ENCODE results near the gene FAM222A.

FAM222A gene

GRCh38 chr12:109783965-109784244 lies 70.3 kb downstream of the FAM222A start:
- H3K36me3 ChIP-seq (ENCODE audit: insufficient read depth, low read length): no peaks in the 10 kb centered on the region
- no peaks in the 10 kb centered on the region for H3K9me3 ChIP-seq (ENCODE audit: low read depth, low read length)
- DNase-seq (ENCODE audit: low read depth, low spot score): no peak
- H3K27ac ChIP-seq: no peak overlapping the region
- no peak for TF ChIP-seq FOXP2 (optimal IDR thresholded peaks at IDR 0.05; ENCODE audit: control extremely low read depth, extremely low read length, insufficient read depth)
- no peak for TF ChIP-seq POLR2AphosphoS5 (IDR thresholded peaks at IDR 0.05; ENCODE audit: borderline replicate concordance, low read depth, low read length)
- no peak for TF ChIP-seq EZH2 (IDR thresholded peaks at IDR 0.05)
- H3K9ac ChIP-seq (ENCODE audit: insufficient read length): no peak overlapping the region
- H3K4me3 ChIP-seq: no peak overlapping the region

- Histone ChIP-seq H3K4me3 (no peak overlapping the region), H3K36me3 (ENCODE audit: insufficient read depth, low read length) (no peaks in the 10 kb centered on the region), H3K9ac (ENCODE audit: insufficient read length) (no peak overlapping the region), H3K9me3 (ENCODE audit: low read depth, low read length) (no peaks in the 10 kb centered on the region), H3K27ac (no peak overlapping the region)
- no peak for TF ChIP-seq POLR2AphosphoS5 (IDR thresholded peaks at IDR 0.05; ENCODE audit: borderline replicate concordance, low read depth, low read length)
- no peak for TF ChIP-seq FOXP2 (optimal IDR thresholded peaks at IDR 0.05; ENCODE audit: control extremely low read depth, extremely low read length, insufficient read depth)
- TF ChIP-seq EZH2 (IDR thresholded peaks at IDR 0.05): no peak
- no peak for DNase-seq (ENCODE audit: low read depth, low spot score)
These were observed 72.2 kb downstream of the FAM222A start for GRCh38 chr12:109785854-109786253.

- no peak for DNase-seq (ENCODE audit: low read depth, low spot score)
- Histone ChIP-seq H3K36me3 (ENCODE audit: insufficient read depth, low read length) (no peaks in the 10 kb centered on the region), H3K4me3 (no peak overlapping the region), H3K9ac (ENCODE audit: insufficient read length) (no peak overlapping the region), H3K9me3 (ENCODE audit: low read depth, low read length) (no peaks in the 10 kb centered on the region), H3K27ac (no peak overlapping the region)
- no peak for TF ChIP-seq POLR2AphosphoS5 (IDR thresholded peaks at IDR 0.05; ENCODE audit: borderline replicate concordance, low read depth, low read length)
- TF ChIP-seq EZH2 (IDR thresholded peaks at IDR 0.05): no peak
- TF ChIP-seq FOXP2 (optimal IDR thresholded peaks at IDR 0.05; ENCODE audit: control extremely low read depth, extremely low read length, insufficient read depth): no peak
These were observed 73.2 kb downstream of the FAM222A start for GRCh38 chr12:109786799-109787198.

- TF ChIP-seq FOXP2 (optimal IDR thresholded peaks at IDR 0.05; ENCODE audit: control extremely low read depth, extremely low read length, insufficient read depth) (no peak), POLR2AphosphoS5 (IDR thresholded peaks at IDR 0.05; ENCODE audit: borderline replicate concordance, low read depth, low read length) (no peak), EZH2 (IDR thresholded peaks at IDR 0.05) (no peak)
- H3K4me3 ChIP-seq: no peak overlapping the region
- no peak overlapping the region for H3K27ac ChIP-seq
- H3K9ac ChIP-seq (ENCODE audit: insufficient read length): no peak overlapping the region
- no peaks in the 10 kb centered on the region for H3K9me3 ChIP-seq (ENCODE audit: low read depth, low read length)
- DNase-seq (ENCODE audit: low read depth, low spot score): no peak
- H3K36me3 ChIP-seq (ENCODE audit: insufficient read depth, low read length): no peaks in the 10 kb centered on the region
These were observed 76.0 kb downstream of the FAM222A start for GRCh38 chr12:109789526-109790048.

- H3K4me3 ChIP-seq: no peak overlapping the region
- no peaks in the 10 kb centered on the region for H3K36me3 ChIP-seq (ENCODE audit: insufficient read depth, low read length)
- no peaks in the 10 kb centered on the region for H3K9me3 ChIP-seq (ENCODE audit: low read depth, low read length)
- no peak overlapping the region for H3K9ac ChIP-seq (ENCODE audit: insufficient read length)
- no peak for DNase-seq (ENCODE audit: low read depth, low spot score)
- TF ChIP-seq EZH2 (IDR thresholded peaks at IDR 0.05): no peak
- no peak for TF ChIP-seq FOXP2 (optimal IDR thresholded peaks at IDR 0.05; ENCODE audit: control extremely low read depth, extremely low read length, insufficient read depth)
- no peak for TF ChIP-seq POLR2AphosphoS5 (IDR thresholded peaks at IDR 0.05; ENCODE audit: borderline replicate concordance, low read depth, low read length)
- H3K27ac ChIP-seq: no peak overlapping the region
These were observed 79.4 kb downstream of the FAM222A start for GRCh38 chr12:109792992-109793391.

- H3K36me3 ChIP-seq (ENCODE audit: insufficient read depth, low read length): no peaks in the 10 kb centered on the region
- no peak for DNase-seq (ENCODE audit: low read depth, low spot score)
- H3K4me3 ChIP-seq: no peak overlapping the region
- no peak overlapping the region for H3K27ac ChIP-seq
- no peak overlapping the region for H3K9ac ChIP-seq (ENCODE audit: insufficient read length)
- no peaks in the 10 kb centered on the region for H3K9me3 ChIP-seq (ENCODE audit: low read depth, low read length)
- TF ChIP-seq POLR2AphosphoS5 (IDR thresholded peaks at IDR 0.05; ENCODE audit: borderline replicate concordance, low read depth, low read length) (no peak), FOXP2 (optimal IDR thresholded peaks at IDR 0.05; ENCODE audit: control extremely low read depth, extremely low read length, insufficient read depth) (no peak), EZH2 (IDR thresholded peaks at IDR 0.05) (no peak)
These were observed 79.8 kb downstream of the FAM222A start for GRCh38 chr12:109793411-109793810.

GRCh38 chr12:109793826-109794501 lies 80.3 kb downstream of the FAM222A start:
- H3K9me3 ChIP-seq (ENCODE audit: low read depth, low read length): no peaks in the 10 kb centered on the region
- no peaks in the 10 kb centered on the region for H3K36me3 ChIP-seq (ENCODE audit: insufficient read depth, low read length)
- DNase-seq (ENCODE audit: low read depth, low spot score): no peak
- TF ChIP-seq EZH2 (IDR thresholded peaks at IDR 0.05) (no peak), FOXP2 (optimal IDR thresholded peaks at IDR 0.05; ENCODE audit: control extremely low read depth, extremely low read length, insufficient read depth) (no peak), POLR2AphosphoS5 (IDR thresholded peaks at IDR 0.05; ENCODE audit: borderline replicate concordance, low read depth, low read length) (no peak)
- H3K9ac ChIP-seq (ENCODE audit: insufficient read length): no peak overlapping the region
- no peak overlapping the region for H3K4me3 ChIP-seq
- no peak overlapping the region for H3K27ac ChIP-seq

GRCh38 chr12:109795023-109795422 lies 81.4 kb downstream of the FAM222A start:
- Histone ChIP-seq H3K27ac (no peak overlapping the region), H3K36me3 (ENCODE audit: insufficient read depth, low read length) (no peaks in the 10 kb centered on the region), H3K4me3 (no peak overlapping the region), H3K9me3 (ENCODE audit: low read depth, low read length) (no peaks in the 10 kb centered on the region), H3K9ac (ENCODE audit: insufficient read length) (no peak overlapping the region)
- DNase-seq (ENCODE audit: low read depth, low spot score): no peak
- TF ChIP-seq POLR2AphosphoS5 (IDR thresholded peaks at IDR 0.05; ENCODE audit: borderline replicate concordance, low read depth, low read length) (no peak), FOXP2 (optimal IDR thresholded peaks at IDR 0.05; ENCODE audit: control extremely low read depth, extremely low read length, insufficient read depth) (no peak), EZH2 (IDR thresholded peaks at IDR 0.05) (no peak)

- H3K36me3 ChIP-seq (ENCODE audit: insufficient read depth, low read length): no peaks in the 10 kb centered on the region
- no peak overlapping the region for H3K27ac ChIP-seq
- no peaks in the 10 kb centered on the region for H3K9me3 ChIP-seq (ENCODE audit: low read depth, low read length)
- TF ChIP-seq POLR2AphosphoS5 (IDR thresholded peaks at IDR 0.05; ENCODE audit: borderline replicate concordance, low read depth, low read length): no peak
- no peak for TF ChIP-seq FOXP2 (optimal IDR thresholded peaks at IDR 0.05; ENCODE audit: control extremely low read depth, extremely low read length, insufficient read depth)
- no peak for TF ChIP-seq EZH2 (IDR thresholded peaks at IDR 0.05)
- no peak overlapping the region for H3K4me3 ChIP-seq
- no peak overlapping the region for H3K9ac ChIP-seq (ENCODE audit: insufficient read length)
- no peak for DNase-seq (ENCODE audit: low read depth, low spot score)
These were observed 82.4 kb downstream of the FAM222A start for GRCh38 chr12:109796057-109796456.
